Activated T-cell treated with anti-CD3 and anti-CD28 coated beads for 48 hours (primary cell): ENCODE measurements around the gene CMKLR1.

ENCODE experiments used
- DNase-seq: peaks from one replicate; pipeline ENCODE4 v3.0.0-alpha.2; 2020; ENCODE audit warnings: low read depth

Gene CMKLR1, protein sequence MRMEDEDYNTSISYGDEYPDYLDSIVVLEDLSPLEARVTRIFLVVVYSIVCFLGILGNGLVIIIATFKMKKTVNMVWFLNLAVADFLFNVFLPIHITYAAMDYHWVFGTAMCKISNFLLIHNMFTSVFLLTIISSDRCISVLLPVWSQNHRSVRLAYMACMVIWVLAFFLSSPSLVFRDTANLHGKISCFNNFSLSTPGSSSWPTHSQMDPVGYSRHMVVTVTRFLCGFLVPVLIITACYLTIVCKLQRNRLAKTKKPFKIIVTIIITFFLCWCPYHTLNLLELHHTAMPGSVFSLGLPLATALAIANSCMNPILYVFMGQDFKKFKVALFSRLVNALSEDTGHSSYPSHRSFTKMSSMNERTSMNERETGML

DNA sequence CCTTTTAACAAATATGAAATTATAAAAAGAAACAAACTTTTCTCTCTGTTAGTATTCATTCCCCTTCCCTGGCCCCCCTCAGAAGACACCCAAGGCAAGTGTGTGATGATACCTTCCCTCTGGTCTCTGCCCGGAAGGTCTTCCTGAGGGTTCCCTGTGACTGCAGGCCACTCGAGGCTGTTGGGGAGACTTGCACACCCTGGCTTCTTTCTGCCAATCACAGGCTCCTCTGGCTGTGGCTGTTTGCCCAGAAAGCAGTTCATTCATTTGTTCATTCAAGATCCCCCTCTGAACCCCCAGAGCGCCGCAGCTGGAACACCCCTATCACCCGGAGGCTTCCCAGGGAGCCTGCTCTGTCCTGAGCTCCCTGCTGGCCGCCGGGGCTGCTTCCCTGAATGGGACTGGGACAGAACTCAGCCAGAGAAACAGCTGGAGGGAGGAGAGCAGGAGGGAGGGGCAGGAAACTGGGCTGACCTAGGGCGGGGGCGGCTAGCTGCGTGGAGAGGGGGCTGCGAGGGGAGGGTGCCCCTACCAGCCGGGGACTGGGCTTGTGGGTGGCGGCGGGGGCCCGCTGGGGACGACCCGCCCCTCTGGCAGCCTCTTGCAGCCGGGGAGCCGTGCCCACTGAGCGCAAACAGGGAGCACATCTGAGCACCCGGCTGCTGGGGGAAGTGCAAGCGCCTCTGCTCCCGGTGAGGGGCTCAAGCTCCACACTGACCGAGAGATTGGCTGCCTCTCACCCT, at the start of gene CMKLR1:
TSS of gene CMKLR1 (minus strand) at position 397 of the 743 bp plus-strand sequence. CDS start 45,720 bp downstream, outside the sequence.
- no peak for DNase-seq

DNA sequence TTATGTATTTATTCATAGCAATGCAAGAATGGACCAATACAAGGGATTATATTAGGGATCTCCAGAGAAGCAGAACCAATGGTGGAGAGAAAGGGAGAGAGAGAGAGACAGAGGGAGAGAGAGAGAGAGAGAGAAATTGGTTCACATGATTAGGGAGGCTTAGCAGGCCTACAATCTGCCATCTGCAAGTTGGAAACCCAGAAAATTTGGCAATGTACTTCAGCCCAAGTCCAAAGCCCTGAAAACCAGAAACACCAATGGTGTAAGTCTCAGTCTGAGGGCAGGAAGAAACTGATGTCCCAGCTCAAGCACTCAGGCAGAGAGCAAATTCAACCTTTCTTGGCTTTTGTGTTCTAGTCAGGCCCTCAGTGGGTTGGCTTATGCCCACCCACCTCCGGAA, 48.7 kb upstream of the CMKLR1 start:
- DNase-seq: no peak

DNA sequence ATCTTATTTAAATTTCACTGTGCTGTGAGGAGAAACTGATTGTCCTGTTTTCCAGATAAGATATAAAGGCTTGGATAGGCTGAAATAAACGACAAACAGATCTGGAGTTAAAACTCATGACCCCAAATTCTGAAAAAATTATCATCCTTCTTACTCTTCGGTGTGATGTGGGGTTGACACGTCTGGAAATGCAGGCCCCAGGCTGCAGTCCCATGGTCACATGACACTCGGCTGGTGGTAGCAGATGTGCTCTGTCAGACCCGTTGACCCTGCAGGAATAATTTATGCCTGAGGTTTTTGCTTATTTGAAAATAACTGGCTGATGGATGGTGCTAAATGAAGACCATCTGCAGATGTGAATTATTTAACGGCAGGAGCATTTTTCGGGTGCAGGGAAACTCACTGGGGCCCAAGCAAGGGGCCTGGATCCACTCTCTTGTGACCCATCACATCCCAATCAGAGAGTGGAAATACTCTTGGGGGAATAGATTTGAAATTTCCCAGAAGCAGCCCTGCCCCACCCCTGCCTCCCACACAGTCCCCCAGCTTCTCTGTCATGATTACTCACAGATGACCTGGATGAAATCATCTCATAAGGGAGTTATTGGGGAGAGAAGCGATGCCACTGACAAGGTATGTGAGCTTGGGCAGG, 47.7 kb upstream of the CMKLR1 start:
- no peak for DNase-seq

DNA sequence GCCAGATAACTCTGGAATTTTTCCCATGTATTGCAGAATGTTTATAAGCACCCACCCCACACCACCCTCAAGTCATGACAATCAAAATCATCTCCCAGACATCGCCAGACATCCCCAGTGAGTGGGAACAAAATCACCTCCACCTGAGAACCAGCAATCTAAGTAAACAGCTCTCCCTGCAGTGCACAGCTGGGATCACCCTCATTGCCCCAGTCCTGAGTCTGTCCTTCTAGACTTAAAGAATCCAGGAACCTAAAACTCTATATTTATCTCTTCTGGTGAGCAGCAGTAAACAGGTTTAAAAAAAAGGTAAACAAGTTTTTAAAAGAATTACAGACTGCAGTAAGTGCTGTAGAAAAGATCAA, 43.3 kb upstream of the CMKLR1 start:
- no peak for DNase-seq

DNA sequence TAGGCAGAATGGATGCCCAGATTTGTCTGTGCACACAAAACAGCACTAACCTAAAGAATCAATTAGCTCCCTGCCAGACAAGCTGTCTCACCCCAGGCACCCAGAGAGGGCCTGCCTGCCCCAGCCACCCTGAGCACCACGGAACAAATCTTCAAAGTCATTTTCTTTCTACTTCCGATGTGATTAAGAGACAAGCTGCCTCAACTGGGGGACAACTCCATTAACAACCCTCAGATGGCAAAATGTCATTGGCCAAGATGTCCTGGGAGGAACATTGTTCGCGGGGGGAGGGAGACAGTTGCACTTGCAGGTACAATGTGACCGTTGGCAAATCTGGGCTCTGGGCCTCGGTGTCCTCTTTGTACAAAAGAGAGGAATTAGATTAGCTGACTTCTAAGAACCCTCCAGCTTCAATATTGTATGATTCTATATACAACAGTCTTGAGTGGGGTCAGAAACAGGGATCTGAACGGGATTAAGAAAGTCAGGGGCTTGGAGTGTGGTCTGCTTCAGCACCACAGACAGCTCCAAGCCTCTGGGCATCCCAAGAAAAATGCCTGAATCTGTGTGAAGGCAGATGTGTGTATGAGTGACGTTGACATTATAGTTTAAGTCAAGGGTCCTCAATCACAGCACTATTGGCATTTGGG, 42.8 kb upstream of the CMKLR1 start:
- no peak for DNase-seq

DNA sequence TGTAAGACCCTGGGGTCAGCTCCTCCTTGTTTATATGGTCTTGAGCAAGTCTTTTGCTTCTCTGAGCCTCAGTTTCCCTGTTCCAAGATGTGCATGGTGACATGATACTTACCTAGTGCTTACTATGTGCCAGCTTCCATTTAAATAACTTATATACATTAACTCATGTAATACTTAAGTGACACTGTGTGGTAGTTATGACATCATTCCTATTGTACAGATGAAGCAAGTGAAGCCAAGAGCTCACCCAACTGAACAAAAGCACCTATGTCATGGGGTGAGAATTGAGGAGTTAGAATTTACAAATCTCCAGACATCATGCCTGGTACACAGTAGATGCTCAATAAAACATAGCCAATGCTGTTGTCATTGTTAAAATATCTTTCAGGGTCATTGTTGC, 41.3 kb upstream of the CMKLR1 start:
- DNase-seq: no peak

DNA sequence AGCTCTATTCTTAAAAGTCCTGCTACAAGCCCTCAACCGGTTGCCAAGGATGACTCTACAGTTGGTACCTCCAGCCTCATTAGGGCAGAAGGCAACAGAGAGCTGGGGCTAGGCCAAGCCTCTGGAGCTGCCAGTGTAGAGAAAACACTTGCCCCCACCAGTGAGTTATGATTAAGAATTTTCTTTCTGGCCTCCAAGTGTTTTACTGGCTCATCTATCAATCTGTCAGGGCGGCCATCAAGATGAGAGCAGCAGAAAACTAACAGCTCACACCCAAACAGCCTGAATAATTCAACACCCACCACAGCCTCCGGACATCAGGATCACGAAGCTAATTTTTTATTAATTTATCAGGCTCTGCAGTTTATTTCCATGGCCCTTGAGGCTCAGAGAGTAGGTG, 40.7 kb upstream of the CMKLR1 start:
- no peak for DNase-seq

DNA sequence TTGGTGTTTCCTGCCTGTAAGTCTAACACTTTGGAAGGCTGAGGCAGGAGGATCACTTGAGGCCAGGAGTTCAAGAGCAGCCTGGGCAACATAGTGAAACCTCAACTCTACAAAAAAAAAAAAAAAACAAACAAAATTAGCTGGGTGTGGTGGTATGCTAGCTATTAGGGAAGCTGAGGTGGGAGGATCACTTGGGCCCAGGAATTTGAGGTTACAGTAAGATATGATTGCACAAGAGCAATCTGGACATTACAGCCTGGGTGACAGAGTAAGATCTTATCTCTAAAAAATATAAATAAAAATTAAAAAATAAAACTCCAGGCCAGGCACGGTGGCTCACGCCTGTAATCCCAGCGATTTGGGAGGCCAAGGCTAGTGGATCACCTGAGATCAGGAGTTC, 39.8 kb upstream of the CMKLR1 start:
- no peak for DNase-seq

DNA sequence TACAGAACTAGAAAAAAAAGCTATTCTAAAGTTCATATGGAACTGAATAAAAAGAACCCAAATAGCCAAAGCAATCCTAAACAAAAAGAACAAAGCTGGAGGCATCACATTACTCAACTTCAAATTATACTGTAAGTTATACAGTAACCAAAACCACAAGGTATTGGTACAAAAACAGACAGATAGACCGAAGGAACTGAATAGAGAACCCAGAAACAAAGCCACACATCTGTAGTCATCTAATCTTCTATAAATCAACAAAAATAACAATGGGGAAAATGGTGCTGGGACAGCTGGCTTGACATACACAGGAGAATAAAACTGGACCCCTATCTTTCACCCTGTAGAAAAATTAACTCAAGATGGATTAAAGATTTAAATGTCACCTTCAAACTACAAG, 38.1 kb upstream of the CMKLR1 start:
- DNase-seq: no peak

DNA sequence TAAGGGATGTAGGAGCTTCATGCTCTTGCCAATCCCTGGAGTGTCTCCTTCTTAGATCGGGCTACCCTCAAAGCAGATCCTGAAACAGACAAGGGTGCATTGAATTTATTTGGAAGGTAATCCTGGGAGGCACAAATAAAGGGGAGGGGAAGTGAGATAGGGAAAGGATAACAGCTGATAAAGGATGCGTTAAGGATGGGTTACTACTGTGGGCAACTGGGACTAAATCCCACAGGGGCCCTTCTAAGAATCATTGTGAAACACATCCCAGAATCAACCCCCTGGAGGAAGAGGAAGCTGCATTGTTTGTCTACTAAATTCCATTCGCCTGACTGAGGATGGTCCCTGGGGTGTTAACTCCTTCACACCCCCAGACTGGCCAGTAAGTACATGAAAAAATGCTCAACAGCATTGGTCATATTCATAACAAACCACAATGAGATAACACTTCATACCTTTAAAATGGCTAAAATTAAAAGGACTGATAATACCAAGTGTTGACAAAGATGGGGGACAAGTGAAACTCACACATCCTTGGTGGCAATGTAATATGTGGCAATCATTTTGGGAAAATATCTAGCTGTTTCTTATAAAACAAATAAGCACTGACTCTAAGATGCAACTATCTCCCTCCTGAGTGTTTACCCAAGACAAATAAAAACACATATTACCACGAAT, 37.0 kb upstream of the CMKLR1 start:
- no peak for DNase-seq

DNA sequence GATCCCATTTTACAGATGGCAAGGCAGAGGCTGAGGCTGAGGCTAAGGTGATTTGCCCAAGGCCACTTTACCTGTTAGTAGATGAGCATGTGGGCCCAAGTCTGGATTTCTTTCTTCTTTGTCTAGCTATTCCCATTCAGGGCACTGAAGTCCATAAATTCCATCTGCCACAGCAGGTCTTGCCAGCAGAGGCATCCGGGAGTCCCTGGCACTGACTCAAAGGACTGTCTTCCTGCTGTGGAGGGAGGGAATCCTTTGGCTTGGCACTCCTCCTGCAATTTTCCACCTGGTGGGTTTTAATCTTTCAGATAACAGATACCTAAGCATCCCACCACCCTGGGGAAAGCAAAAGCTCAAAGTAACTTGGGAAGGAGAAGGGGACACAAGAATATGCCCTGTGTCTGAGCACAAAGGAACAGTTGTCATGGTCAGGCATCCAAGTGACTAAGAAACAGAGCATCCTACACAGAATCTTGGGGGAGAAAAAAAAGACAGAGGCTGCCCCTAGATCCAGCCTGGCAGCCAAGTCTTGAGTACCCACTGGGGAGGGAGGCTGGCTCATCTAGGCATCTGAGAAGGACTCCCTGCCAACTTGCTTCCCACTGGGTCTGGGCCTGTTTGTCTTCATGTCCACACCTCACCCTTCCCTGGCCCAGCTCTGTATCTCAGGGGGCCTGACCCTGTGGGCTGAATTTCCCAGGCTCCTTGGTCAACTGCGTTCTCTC, 35.6 kb upstream of the CMKLR1 start:
- DNase-seq: no peak

DNA sequence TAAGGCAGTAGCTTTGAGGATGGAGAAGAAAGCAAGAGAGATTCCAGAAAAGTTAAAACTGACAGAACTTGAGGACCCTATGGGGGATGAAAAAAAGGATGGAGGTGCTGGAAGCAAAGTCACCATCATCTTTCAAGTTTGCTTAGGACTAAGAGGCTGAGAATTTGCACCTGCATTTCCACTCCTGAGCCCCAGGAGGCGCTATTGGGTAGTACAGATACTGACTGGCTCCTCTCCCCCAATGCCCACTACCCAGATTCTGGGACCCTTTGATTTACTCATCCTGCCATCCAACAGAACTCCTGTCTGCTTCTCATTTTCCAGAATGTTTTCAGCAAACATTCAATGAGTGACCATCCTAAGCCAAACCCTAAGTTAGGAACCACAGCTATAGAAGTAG, 34.0 kb upstream of the CMKLR1 start:
- no peak for DNase-seq

DNA sequence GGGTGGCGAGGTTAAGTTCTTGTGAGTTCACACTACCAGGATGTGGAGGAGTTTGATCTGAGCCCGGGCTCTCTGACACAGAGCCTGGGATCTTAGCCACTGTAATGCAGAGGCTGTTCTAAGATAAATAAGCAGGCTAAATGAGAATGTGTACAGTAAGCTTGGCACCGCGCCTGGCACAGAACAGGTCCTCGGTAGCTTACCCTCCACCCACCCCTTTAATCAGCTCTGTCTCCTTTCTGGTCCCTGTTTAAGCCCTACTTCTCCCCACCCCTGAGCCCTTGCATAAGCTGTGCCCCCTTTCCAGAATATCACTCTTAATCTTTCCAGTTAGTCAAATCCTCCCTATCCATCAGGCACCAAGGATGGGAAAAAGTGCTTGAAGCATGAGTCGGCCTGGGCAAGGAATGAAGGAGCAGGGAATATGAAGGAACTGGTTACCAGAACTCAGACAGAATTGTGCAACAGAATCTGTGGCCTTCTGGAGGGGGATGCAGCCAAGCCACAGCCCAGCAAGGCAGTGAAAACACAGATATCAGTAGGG, 32.8 kb upstream of the CMKLR1 start:
- DNase-seq: no peak

DNA sequence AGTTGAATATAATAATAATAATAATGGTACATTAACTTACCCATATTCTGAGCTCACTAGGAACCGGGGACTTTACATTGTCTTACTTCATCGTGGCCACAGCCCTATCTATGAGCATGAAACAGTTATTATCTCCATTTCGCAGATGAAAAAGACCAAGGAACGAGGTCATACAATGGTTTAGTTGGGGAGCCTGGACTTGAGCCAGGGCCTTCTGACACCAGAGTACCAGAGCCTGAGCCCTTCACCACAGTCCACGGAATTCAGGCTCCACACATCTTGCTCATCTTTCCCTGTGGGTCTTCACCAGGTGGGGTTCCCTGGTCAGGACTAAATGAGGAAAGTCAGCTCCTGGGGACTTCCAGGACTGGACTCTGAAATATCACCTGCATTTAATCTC, 31.3 kb upstream of the CMKLR1 start:
- DNase-seq: no peak

DNA sequence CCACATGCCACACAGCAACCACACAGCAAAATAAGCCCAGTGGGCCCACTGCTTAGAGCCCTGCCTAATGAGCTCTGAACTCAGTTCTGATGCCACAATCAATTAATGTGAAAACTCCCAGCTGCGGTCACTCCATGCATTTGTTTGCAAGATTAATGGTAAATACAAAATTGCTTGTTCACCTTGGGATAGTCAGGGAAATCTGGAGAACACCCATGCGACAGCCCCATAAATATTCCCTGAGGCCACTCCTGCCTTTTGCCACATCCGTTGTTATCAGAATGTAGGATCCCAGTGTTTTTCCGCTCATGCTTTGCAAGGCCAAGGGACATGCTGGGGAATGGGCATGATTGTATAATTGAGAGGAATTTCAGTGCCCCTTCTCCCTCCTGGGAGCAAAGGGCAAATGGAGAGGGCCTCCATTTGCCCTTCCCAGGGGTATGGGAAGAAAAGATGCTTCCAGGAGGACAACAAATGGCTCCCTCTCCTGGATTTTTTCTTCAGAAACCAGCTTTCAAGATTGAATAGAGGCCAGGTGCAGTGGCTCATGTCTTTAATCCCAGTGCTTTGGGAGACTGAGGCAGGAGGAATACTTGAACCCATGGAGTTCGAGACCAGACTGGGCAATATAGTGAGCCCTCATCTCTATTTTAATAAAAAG, 30.8 kb upstream of the CMKLR1 start:
- no peak for DNase-seq

DNA sequence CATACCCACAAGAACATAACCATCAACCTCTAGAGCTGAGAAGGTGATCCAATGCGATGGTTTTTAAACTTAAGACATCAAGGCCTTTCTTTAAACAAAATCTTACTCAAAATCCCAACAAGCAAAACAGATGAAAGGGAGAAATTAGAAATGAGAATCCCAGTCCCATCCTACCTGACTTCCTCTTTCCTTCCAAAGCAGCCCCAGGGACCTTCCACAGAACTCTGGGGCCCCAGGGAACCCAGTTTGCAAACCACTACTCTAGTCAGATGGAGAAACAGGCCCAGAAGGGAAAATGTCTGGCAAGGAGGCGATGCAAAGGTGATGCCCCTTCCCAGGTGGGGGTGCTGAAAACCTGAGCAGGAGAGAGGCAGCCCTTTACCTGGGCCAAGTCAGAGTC, 29.0 kb upstream of the CMKLR1 start:
- DNase-seq: no peak

DNA sequence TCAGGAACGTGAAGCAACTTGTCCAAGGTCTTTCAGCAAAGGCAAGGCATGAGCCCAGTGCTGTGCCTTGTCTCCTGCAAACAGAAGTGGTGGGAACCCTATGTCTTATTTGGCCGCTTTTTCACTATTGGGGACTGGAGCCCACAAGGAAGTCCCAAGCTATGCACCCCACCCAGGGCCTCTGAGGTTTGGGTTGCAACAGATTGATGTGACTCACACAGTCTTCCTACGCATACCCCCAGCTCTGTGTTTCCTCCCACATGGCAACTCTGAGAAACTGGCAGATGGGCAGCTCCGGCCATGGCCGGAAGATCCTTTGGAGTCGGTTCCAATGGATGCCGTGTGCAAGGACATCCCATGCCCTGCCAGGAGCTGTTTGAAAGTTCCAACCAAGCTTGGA, 28.3 kb upstream of the CMKLR1 start:
- DNase-seq: no peak

DNA sequence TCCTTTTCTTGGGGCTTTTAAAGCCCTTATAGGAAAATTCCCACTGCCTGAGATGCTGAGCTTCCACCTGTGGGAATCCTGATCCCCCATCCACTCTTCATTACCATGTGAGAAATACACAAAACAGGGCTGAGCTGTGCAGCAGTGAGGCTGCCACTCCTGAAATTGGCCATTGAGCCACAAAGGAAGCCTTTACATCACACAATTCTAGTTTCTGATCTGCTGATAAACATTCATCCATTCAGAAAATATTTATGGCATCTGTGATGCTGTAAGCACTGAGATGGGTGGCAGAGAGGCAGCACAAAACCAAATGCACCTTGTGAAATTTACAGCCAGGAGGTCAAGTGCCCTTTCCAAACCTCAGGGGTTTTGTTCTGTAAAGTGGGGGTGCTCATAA, 26.2 kb upstream of the CMKLR1 start:
- no peak for DNase-seq

DNA sequence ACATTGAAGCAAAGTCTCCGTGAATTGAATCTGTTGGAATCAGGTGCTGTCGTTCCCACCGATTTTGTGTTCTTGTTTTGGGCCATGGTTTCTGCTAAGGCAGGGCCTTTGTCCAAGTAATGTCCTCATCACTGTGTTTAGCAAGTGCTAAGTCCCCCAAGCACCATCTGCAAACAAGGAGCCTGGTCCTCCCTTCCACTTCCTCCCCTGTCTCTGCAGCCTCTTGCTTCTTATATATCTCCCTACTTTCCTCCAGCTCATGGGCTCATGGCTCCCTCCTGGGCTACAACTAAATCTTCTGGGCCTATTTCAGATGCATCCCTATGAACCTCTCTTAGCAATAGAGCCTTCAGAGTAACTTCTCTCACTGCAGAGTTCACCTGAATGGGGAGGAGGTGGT, 25.8 kb upstream of the CMKLR1 start:
- no peak for DNase-seq

DNA sequence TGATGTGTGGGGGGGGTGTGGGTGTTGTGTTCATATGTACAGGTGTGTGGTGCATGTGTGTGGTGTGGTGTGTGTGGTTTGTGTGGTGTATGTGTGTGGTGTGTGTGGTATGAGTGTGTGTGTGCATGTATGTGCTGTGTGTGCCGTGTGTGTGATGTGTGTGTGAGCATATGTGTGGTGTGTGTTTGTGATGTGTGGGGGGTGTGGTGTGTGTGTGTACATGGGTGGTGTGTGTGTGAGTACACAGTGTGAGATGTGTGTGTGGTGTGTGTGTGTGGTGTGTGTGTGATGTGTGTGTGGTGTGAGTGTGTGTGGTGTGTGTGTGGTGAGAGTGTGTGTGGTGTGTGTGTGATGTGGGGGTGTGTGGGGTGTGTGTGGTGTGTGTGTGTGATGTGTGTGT, 24.5 kb upstream of the CMKLR1 start:
- DNase-seq: no peak

DNA sequence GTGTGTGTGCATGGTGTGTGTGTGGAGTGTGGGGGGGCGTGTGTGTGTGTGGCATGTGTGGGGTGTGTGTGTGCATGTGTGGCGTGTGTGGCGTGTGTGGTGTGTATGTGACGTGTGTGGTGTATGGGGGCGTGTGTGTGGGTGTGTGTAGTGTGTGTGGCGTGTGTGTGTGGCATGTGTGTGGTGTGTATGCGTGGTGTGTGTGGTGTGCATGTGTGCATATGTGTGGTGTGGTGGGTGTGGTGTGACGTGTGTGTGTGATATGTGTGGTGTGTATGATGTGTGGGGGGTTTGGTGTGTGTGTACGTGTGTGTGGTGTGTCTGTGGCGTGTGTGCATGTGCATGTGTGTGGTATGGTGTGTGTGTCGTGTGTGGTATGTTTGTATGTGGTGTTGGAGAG, 24.1 kb upstream of the CMKLR1 start:
- no peak for DNase-seq
